K562 (cell line): ENCODE measurements around the gene SLC38A2. TPM values are rescaled to one million over a fixed set of nuclear protein-coding genes. Genes with fewer than 3 reads are reported as not detected.
A peak's percentile ranks its signal among the peaks of the same experiment; 100 is the strongest.

Experiments used
- ATAC-seq: fragments of 200-7000 bp; cut with Tn5 transposase; 3 replicates; pipeline ENCODE4 v1.9.1; 2020; ENCODE audit warnings: moderate library complexity
- BruUV-seq: library from RNA; stranded (reverse); fragments of 400-500 nt; replicated peaks from 2 replicates; lab custom pipeline; 2021; lab: Mats Ljungman, UMichigan
- CTCF ChIA-PET: fragments of 300-600 bp; formaldehyde crosslinking; extraction: SDS; loops from one replicate; lab custom pipeline; 2021; ENCODE audit warnings: low intra/inter-chr PET ratio; lab: Yijun Ruan, JAX
- POLR2A ChIA-PET: fragments of 300-600, 350-650 bp; sonication (Branson Sonifier 250); formaldehyde crosslinking; extraction: SDS; loops from one replicate; lab custom pipeline; 2021; ENCODE audit warnings: antibody characterized with exemption, inconsistent platforms; lab: Yijun Ruan, JAX
- DNase-seq, 4 experiments: peaks; one replicate each; pipeline versions ENCODE4 v3.0.0 to v3.0.0-alpha.2; 2011 to 2018; ENCODE audit warnings: low spot score in 3 of 4, mixed read lengths in 3 of 4; ENCODE audit errors: extremely low read depth in 1 of 4
- FAIRE-seq: peaks from 2 replicates; lab custom pipeline; 2011; peaks lifted over from hg19 to GRCh38; lab: Jason Lieb, UNC
- H2AFZ ChIP-seq: 2 replicates; pipeline ENCODE4 v1.6.0; 2011; ENCODE audit warnings: low read depth, low read length, control low read depth, inconsistent platforms
- H3K27ac ChIP-seq: fragments of 200-600 bp; 3 replicates; pipeline ENCODE4 v1.8.0; 2011; ENCODE audit warnings: low read depth, mild to moderate bottlenecking, control low read depth, inconsistent platforms, low read length, moderate library complexity, mixed read lengths; ENCODE audit errors: extremely low read depth
- H3K27me3 ChIP-seq, 2 experiments: fragments of 300-600 bp in 1 of 2; 2 replicates in 1 of 2; 3 replicates in 1 of 2; pipeline versions ENCODE4 v1.6.0 to v1.8.0; 2011; ENCODE audit warnings: inconsistent platforms in 2 of 2, low read length in 2 of 2, mild to moderate bottlenecking in 1 of 2, mixed read lengths in 1 of 2, moderate library complexity in 1 of 2; ENCODE audit not compliant: control insufficient read depth in 2 of 2, insufficient read depth in 2 of 2
- H3K36me3 ChIP-seq: fragments of 300-600 bp; 3 replicates; pipeline ENCODE4 v1.8.0; 2011; ENCODE audit warnings: mild to moderate bottlenecking, low read length, inconsistent platforms; ENCODE audit not compliant: control insufficient read depth, insufficient read depth
- H3K4me1 ChIP-seq, 2 experiments: fragments of 200-600 bp in 1 of 2; replicated peaks in 1 of 2; 2 replicates in 1 of 2; 3 replicates in 1 of 2; pipeline versions ENCODE4 v1.5.1 to v1.8.0; 2011; ENCODE audit warnings: inconsistent platforms in 2 of 2, low read length in 2 of 2, mild to moderate bottlenecking in 1 of 2, mixed read lengths in 1 of 2, moderate library complexity in 1 of 2; ENCODE audit not compliant: control insufficient read depth in 2 of 2, insufficient read depth in 2 of 2
- H3K4me2 ChIP-seq: 2 replicates; pipeline ENCODE4 v1.6.1; 2011; ENCODE audit warnings: low read length, control low read depth, inconsistent platforms, mixed read lengths; ENCODE audit not compliant: insufficient read depth
- H3K4me3 ChIP-seq: fragments of 200-600 bp; sonication (generic), shearing (Covaris generic); 2 replicates; pipeline ENCODE4 v1.5.1; 2016; ENCODE audit warnings: control low read depth, inconsistent platforms
- H3K79me2 ChIP-seq: fragments of 200-600 bp; 3 replicates; pipeline ENCODE4 v1.8.0; 2011; ENCODE audit warnings: low read length, inconsistent platforms; ENCODE audit not compliant: control insufficient read depth, insufficient read depth
- H3K9ac ChIP-seq, 2 experiments: 2 replicates each; pipeline versions ENCODE4 v1.6.0 to v1.6.1; 2011; ENCODE audit warnings: low read depth in 2 of 2, low read length in 2 of 2, control low read depth in 1 of 2, inconsistent platforms in 1 of 2, mild to moderate bottlenecking in 1 of 2, mixed read lengths in 1 of 2; ENCODE audit not compliant: insufficient read depth in 1 of 2
- H3K9me1 ChIP-seq: one replicate; pipeline ENCODE4 v1.6.0; 2011; ENCODE audit warnings: inconsistent platforms, mild to moderate bottlenecking, low read length, moderate library complexity; ENCODE audit not compliant: control insufficient read depth, insufficient read depth
- H3K9me3 ChIP-seq: replicated peaks from 2 replicates; pipeline ENCODE4 v1.5.1; 2011; ENCODE audit warnings: low read depth, low read length, inconsistent platforms; ENCODE audit not compliant: control insufficient read depth, insufficient read depth
- H4K20me1 ChIP-seq: replicated peaks from 2 replicates; pipeline ENCODE4 v1.6.1; 2011; ENCODE audit warnings: low read length, inconsistent platforms, mixed read lengths; ENCODE audit not compliant: control insufficient read depth, insufficient read depth
- CCNT2 ChIP-seq: IDR thresholded peaks from 2 replicates; pipeline ENCODE4 v1.6.1; 2011; ENCODE audit warnings: borderline replicate concordance, low read depth, mild to moderate bottlenecking, moderate library complexity, mixed read lengths, low read length; ENCODE audit not compliant: insufficient read length; ENCODE audit errors: extremely low read depth
- ILF3 ChIP-seq: fragments of 450-650 bp; IDR thresholded peaks from 2 replicates; pipeline ENCODE4 v1.6.1; 2018; ENCODE audit warnings: antibody characterized with exemption, mild to moderate bottlenecking, moderate library complexity, borderline replicate concordance
- KHSRP ChIP-seq: fragments of 450-650 bp; IDR thresholded peaks from 2 replicates; pipeline ENCODE4 v1.6.1; 2017
- NFIC ChIP-seq: fragments of 450-650 bp; IDR thresholded peaks from 2 replicates; pipeline ENCODE4 v1.6.1; 2017; ENCODE audit warnings: mild to moderate bottlenecking, inconsistent platforms
- NFXL1 ChIP-seq: fragments of 450-650 bp; formaldehyde crosslinking; IDR thresholded peaks from 2 replicates; pipeline ENCODE4 v1.4.0; 2021; ENCODE audit warnings: mild to moderate bottlenecking
- POLR2A ChIP-seq: fragments of 450-650 bp; conservative IDR thresholded peaks from 2 replicates; pipeline ENCODE4 v1.6.1; 2016
- POLR2AphosphoS2 ChIP-seq: IDR thresholded peaks from 2 replicates; pipeline ENCODE4 v1.6.1; 2012; ENCODE audit warnings: low read length, improper control_type of control experiment
- SUPT5H ChIP-seq: fragments of 450-650 bp; IDR thresholded peaks from 2 replicates; pipeline ENCODE4 v1.6.1; 2016
- ZNF57 ChIP-seq: fragments of 450-650 bp; formaldehyde crosslinking; IDR thresholded peaks from 2 replicates; pipeline ENCODE4 v1.4.0; 2020; ENCODE audit warnings: mild to moderate bottlenecking, moderate library complexity
- WGBS: fragments of 100-300 bp; shearing (Covaris generic); methylation state at CpG from one replicate; pipeline ENCODE4 v1.1.6; 2016; ENCODE audit warnings: low coverage, mixed read lengths; ENCODE audit not compliant: insufficient coverage; ENCODE audit errors: missing lambda C conversion rate; 5-methylcytosine and 5-hydroxymethylcytosine counted together
- in situ Hi-C: fragments of 300-500 bp; cut with MboI; formaldehyde crosslinking; loops from 4 replicates; pipeline ENCODE4 v1.15.0; 2018; ENCODE audit warnings: inconsistent platforms, mixed read lengths
- intact Hi-C: fragments of 100-400 bp; cut with micrococcal nuclease; formaldehyde crosslinking; loops from 2 replicates; pipeline ENCODE4 v1.14.2; 2022
- polyA plus RNA-seq, 8 experiments: library from polyadenylated mRNA; depleted of rRNA in 4 of 8; stranded (reverse) in 5 of 8; unstranded in 3 of 8; fragments of >200 nt; fragmentation: Nextera tagmentation in 2 of 8; fragmentation: Illumina TruSeq in 1 of 8; extraction: Ambion mirVana in 2 of 8; extraction: Trizol in 1 of 8; gene quantifications; 2 replicates each; pipeline versions ENCODE4 v1.2.1 to v1.2.3, GENCODE V29; 2011 to 2014; ENCODE audit warnings: inconsistent platforms in 1 of 8, missing spikeins in 1 of 8
- total RNA-seq, 7 experiments: library from RNA; depleted of rRNA in 6 of 7; stranded (reverse); fragments of >200 nt in 6 of 7; fragmentation: Illumina TruSeq in 2 of 7; extraction: Trizol in 2 of 7; gene quantifications; 2 replicates each; pipeline versions ENCODE4 v1.2.1 to v1.2.3, GENCODE V29; 2011 to 2021; ENCODE audit warnings: low replicate concordance in 1 of 7
- TF ChIP-seq, protein P1 (sequence below): sonication (generic); formaldehyde crosslinking; IDR thresholded peaks from 2 replicates; pipeline ENCODE4 v1.8.0; 2022; ENCODE audit warnings: missing genetic modification reagents, mild to moderate bottlenecking, borderline replicate concordance
- TF ChIP-seq, protein P2 (sequence below): sonication (generic); formaldehyde crosslinking; IDR thresholded peaks from 2 replicates; pipeline ENCODE4 v1.8.0; 2022; ENCODE audit warnings: mild to moderate bottlenecking, missing genetic modification reagents

SLC38A2 gene
- total and polyA plus RNA-seq, 9 of the 15 experiments (the other 6 are each of a cell fraction or from before 2014, with no cell fraction given), result 98.7 to 292 (median 143) TPM

DNA sequence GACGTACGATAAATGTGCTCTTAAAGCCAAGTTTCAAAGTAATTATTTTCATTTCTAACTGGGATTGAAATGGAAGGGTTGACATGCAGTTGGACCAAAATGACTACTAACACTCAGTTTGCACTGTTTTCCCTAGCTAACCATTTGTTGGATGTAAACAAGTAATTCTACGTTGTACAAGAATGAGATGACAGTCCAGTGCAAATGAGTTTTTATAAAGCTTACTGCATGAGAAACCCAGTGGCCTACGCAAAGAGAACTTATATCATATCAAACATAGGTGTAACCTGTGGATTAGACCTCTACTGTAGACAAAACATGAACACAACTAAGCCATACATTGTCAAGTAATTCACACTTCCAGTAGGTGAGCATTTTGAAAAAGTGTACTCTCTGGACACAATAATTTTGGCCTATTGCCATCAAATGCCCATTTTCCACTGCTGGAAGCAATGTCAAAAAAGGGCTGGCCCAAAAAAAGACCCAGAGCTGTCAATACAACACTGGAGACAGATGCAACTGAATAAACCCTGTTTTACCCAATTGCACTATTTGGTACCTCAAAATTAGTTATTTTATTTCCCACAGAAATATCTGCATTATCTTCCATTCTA is 12.8 kb downstream of the SLC38A2 start:
- TF ChIP-seq ZNF57 (CRISPR knock-in tag) (no peak), SUPT5H (peak; percentile 18; the same call in 1 of the 2 replicates), POLR2AphosphoS2 (peak; percentile 9; the same call in 1 of the 2 replicates), KHSRP (0 out of 2 replicates have a peak, but pooled peaks have one; percentile 14), CCNT2 (peak; percentile 19), NFIC (peak; percentile 77), NFXL1 (CRISPR knock-in tag) (peak; percentile 9; the same call in 1 of the 2 replicates), POLR2A (peak; percentile 52; the same call in 1 of the 2 replicates), ILF3 (0 out of 2 replicates have a peak, but pooled peaks have one; percentile 20)
- TF ChIP-seq, protein P1, sequence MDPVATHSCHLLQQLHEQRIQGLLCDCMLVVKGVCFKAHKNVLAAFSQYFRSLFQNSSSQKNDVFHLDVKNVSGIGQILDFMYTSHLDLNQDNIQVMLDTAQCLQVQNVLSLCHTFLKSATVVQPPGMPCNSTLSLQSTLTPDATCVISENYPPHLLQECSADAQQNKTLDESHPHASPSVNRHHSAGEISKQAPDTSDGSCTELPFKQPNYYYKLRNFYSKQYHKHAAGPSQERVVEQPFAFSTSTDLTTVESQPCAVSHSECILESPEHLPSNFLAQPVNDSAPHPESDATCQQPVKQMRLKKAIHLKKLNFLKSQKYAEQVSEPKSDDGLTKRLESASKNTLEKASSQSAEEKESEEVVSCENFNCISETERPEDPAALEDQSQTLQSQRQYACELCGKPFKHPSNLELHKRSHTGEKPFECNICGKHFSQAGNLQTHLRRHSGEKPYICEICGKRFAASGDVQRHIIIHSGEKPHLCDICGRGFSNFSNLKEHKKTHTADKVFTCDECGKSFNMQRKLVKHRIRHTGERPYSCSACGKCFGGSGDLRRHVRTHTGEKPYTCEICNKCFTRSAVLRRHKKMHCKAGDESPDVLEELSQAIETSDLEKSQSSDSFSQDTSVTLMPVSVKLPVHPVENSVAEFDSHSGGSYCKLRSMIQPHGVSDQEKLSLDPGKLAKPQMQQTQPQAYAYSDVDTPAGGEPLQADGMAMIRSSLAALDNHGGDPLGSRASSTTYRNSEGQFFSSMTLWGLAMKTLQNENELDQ, result no peak
- TF ChIP-seq, protein P2, sequence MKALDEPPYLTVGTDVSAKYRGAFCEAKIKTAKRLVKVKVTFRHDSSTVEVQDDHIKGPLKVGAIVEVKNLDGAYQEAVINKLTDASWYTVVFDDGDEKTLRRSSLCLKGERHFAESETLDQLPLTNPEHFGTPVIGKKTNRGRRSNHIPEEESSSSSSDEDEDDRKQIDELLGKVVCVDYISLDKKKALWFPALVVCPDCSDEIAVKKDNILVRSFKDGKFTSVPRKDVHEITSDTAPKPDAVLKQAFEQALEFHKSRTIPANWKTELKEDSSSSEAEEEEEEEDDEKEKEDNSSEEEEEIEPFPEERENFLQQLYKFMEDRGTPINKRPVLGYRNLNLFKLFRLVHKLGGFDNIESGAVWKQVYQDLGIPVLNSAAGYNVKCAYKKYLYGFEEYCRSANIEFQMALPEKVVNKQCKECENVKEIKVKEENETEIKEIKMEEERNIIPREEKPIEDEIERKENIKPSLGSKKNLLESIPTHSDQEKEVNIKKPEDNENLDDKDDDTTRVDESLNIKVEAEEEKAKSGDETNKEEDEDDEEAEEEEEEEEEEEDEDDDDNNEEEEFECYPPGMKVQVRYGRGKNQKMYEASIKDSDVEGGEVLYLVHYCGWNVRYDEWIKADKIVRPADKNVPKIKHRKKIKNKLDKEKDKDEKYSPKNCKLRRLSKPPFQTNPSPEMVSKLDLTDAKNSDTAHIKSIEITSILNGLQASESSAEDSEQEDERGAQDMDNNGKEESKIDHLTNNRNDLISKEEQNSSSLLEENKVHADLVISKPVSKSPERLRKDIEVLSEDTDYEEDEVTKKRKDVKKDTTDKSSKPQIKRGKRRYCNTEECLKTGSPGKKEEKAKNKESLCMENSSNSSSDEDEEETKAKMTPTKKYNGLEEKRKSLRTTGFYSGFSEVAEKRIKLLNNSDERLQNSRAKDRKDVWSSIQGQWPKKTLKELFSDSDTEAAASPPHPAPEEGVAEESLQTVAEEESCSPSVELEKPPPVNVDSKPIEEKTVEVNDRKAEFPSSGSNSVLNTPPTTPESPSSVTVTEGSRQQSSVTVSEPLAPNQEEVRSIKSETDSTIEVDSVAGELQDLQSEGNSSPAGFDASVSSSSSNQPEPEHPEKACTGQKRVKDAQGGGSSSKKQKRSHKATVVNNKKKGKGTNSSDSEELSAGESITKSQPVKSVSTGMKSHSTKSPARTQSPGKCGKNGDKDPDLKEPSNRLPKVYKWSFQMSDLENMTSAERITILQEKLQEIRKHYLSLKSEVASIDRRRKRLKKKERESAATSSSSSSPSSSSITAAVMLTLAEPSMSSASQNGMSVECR (CRISPR knock-in tag), result no peak
- intact Hi-C loops (loop anchor here (5.0 kb wide), 1 partner anchor 303 kb away; no protein-coding TSS in a partner anchor), in situ Hi-C loops (loop anchor here (10.0 kb wide), 1 partner anchor 305 kb away; no protein-coding TSS in a partner anchor)
- no peaks in the 10 kb centered on the region for H3K27me3 ChIP-seq
- CTCF ChIA-PET, result interaction anchor here (0.5 kb wide), 1 partner anchor 298 kb away, joined by 3 read pairs; no protein-coding TSS in a partner anchor
- H3K36me3 ChIP-seq, result peaks cover 62% of the 10 kb centered on the region
- H3K4me2 ChIP-seq, result no peak overlapping the region
- no peaks in the 10 kb centered on the region for H3K9me1 ChIP-seq
- WGBS, result 92% methylated on average over 4 of the region's 4 CpGs
- no peaks in the 10 kb centered on the region for H3K4me1 ChIP-seq
- no peak overlapping the region for H2AFZ ChIP-seq
- ATAC-seq (peak; percentile 1; the same call in 1 of the 3 replicates), FAIRE-seq (no peak), DNase-seq (no peak)
- no peak overlapping the region for H3K4me3 ChIP-seq
- H3K27ac ChIP-seq, result no peak overlapping the region
- no TSS peak for BruUV-seq
- POLR2A ChIA-PET, result interaction anchor here (0.6 to 5.6 kb wide), 4 partner anchors 8 to 479 kb away, joined by 3 to 90 read pairs (median 4); no protein-coding TSS in a partner anchor
- peaks cover 13% of the 10 kb centered on the region; the same call in 1 of the 2 replicates for H4K20me1 ChIP-seq
- H3K9me3 ChIP-seq, result no peaks in the 10 kb centered on the region
- no peaks in the 10 kb centered on the region for H3K79me2 ChIP-seq
- H3K9ac ChIP-seq, result no peak overlapping the region
